Ascending aorta (tissue), 2 donors: ENCODE data around the gene SLC35F6. TPM values are rescaled to one million over a fixed set of nuclear protein-coding genes. Genes with fewer than 3 reads are reported as not detected.

Source experiments
- DNase-seq, 2 donors: peaks; one replicate each; pipeline ENCODE4 v3.0.0-alpha.2; 2019; ENCODE audit warnings: low spot score in 2 of 2
- H3K27ac ChIP-seq, 2 donors: fragments of 200-600 bp; sonication (generic); one replicate each; pipeline ENCODE4 v1.5.1; 2016 to 2017; ENCODE audit warnings: mild to moderate bottlenecking in 1 of 2
- H3K27me3 ChIP-seq: fragments of 200-600 bp; sonication (generic); one replicate; pipeline ENCODE4 v1.5.1; 2017
- H3K36me3 ChIP-seq, 2 donors: fragments of 200-600 bp; sonication (generic); one replicate each; pipeline ENCODE4 v1.5.1; 2016
- H3K4me1 ChIP-seq, 2 donors: fragments of 200-600 bp; sonication (generic); one replicate each; pipeline ENCODE4 v1.5.1; 2016 to 2017; ENCODE audit warnings: mild to moderate bottlenecking in 1 of 2
- H3K4me3 ChIP-seq, 2 donors: fragments of 200-600 bp; sonication (generic); one replicate each; pipeline ENCODE4 v1.5.1; 2016 to 2017; ENCODE audit warnings: mild to moderate bottlenecking in 1 of 2
- H3K9me3 ChIP-seq, 2 donors: fragments of 200-600 bp; sonication (generic); one replicate each; pipeline ENCODE4 v1.5.1; 2016
- intact Hi-C: fragments of 100-400 bp; cut with DNase I; formaldehyde crosslinking; loops from one replicate; pipeline ENCODE4 v1.15.1; 2023
- total RNA-seq: library from RNA; depleted of rRNA; stranded (reverse); fragments of >200 nt; gene quantifications from one replicate; pipeline ENCODE4 v1.1.0, GENCODE V29; 2016
- TF ChIP-seq, protein P1 (sequence below), 3 experiments: fragments of 200-600 bp in 2 of 3; fragments of 450-650 bp in 1 of 3; sonication (generic) in 2 of 3; IDR thresholded peaks; one replicate each; pipeline ENCODE4 v1.5.1; 2016 to 2019; ENCODE audit warnings: antibody characterized with exemption in 3 of 3, mild to moderate bottlenecking in 1 of 3, moderate library complexity in 1 of 3

Gene SLC35F6
- total RNA-seq, 1 donor from 2014 or later = 43.4 TPM

DNA sequence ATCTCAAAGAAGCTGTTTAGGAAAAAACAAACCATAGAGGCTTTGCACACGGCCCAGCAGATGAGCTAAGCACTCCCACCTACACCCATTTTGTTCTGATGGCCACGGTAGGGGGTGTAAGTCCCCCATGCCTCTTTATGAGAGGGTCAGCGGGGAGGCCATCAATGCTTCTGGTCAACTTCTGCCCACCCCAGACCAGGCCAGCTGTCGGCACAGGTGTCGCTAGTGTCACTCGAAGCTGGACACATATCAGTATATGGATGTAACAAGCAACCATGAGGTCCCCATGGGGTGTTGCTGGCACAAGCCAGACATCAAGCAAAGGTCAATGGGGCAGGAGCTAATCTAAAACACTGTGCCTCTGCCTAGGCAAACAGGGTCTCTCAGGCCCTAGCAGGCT, 23.7 kb upstream of the SLC35F6 start:
- TF ChIP-seq, protein P1, sequence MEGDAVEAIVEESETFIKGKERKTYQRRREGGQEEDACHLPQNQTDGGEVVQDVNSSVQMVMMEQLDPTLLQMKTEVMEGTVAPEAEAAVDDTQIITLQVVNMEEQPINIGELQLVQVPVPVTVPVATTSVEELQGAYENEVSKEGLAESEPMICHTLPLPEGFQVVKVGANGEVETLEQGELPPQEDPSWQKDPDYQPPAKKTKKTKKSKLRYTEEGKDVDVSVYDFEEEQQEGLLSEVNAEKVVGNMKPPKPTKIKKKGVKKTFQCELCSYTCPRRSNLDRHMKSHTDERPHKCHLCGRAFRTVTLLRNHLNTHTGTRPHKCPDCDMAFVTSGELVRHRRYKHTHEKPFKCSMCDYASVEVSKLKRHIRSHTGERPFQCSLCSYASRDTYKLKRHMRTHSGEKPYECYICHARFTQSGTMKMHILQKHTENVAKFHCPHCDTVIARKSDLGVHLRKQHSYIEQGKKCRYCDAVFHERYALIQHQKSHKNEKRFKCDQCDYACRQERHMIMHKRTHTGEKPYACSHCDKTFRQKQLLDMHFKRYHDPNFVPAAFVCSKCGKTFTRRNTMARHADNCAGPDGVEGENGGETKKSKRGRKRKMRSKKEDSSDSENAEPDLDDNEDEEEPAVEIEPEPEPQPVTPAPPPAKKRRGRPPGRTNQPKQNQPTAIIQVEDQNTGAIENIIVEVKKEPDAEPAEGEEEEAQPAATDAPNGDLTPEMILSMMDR (IDR thresholded peaks at IDR 0.05) = no peak
- no peak overlapping the region for H3K27ac ChIP-seq
- H3K27me3 ChIP-seq = no peaks in the 10 kb centered on the region
- DNase-seq = no peak
- intact Hi-C loops = no loop called here
- no peaks in the 10 kb centered on the region for H3K36me3 ChIP-seq
- H3K4me3 ChIP-seq = no peak overlapping the region
- peaks cover 0 to under 1% of the 10 kb centered on the region in 2 donors for H3K4me1 ChIP-seq
- H3K9me3 ChIP-seq = no peaks in the 10 kb centered on the region

DNA sequence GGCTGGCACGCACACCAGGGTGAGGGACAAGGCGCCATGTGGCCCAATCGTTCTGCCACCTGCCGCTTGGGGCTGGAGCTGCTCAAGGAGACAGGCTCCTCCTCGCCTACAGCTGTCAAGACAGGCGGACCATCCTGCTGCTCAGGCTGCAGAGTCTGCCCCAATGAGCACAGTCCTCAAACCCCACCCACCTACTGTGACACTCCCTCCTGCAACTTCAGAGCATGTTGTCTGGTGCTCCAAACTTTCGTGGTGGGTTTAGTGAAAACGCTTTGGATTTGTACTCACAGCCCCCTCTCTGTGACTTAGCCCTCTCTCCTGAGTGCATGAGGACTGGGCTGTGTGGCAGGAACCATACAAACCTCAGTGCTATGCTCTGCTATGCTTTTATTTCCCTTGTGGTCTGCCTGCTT, 23.2 kb upstream of the SLC35F6 start:
- intact Hi-C loops = no loop called here
- H3K4me3 ChIP-seq = no peak overlapping the region
- no peaks in the 10 kb centered on the region for H3K27me3 ChIP-seq
- peaks cover 0 to 3% of the 10 kb centered on the region in 2 donors for H3K4me1 ChIP-seq
- no peaks in the 10 kb centered on the region for H3K36me3 ChIP-seq
- no peak for DNase-seq
- no peak overlapping the region for H3K27ac ChIP-seq
- TF ChIP-seq, protein P1 (IDR thresholded peaks at IDR 0.05) = no peak
- no peaks in the 10 kb centered on the region for H3K9me3 ChIP-seq

DNA sequence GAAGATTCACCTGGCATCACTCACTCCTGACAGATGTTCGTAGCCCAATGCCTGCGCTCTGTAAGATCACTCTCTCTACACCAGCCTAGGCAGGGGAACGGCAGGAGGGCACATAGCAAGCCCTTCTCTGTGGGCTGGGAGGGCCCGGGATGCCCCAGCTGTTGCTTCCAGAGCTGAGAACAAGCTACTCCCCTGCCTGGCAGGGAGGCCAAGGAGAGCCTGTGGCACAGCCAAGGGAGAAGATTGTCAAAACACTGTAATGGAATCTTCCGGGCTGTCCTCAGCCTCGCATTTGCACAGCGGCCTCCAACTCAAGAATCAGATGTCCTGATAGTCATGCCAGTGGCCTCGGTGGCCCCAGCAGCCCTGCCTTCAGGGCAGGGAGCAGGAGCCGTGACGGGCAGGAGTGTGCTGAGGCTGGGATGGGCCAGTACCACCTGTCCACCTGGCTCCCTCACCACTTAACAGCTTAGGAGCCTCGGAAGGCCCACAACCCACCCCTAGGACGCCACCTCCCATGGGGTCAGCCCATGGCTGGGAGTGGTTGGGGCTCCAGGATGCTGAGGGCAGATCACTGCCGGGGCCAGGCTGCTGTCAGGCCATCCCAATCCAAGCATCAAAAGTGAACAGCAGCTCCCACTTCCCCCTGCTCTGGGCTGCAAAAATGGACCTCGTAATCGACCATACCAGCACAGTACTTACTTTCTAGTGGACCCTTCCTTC, 21.9 kb upstream of the SLC35F6 start:
- no peaks in the 10 kb centered on the region for H3K9me3 ChIP-seq
- no peaks in the 10 kb centered on the region for H3K27me3 ChIP-seq
- H3K4me3 ChIP-seq = no peak overlapping the region
- DNase-seq = no peak
- TF ChIP-seq, protein P1 (IDR thresholded peaks at IDR 0.05) = no peak
- peaks cover 0 to 3% of the 10 kb centered on the region in 2 donors for H3K4me1 ChIP-seq
- intact Hi-C loops = no loop called here
- H3K36me3 ChIP-seq = no peaks in the 10 kb centered on the region
- H3K27ac ChIP-seq = no peak overlapping the region

DNA sequence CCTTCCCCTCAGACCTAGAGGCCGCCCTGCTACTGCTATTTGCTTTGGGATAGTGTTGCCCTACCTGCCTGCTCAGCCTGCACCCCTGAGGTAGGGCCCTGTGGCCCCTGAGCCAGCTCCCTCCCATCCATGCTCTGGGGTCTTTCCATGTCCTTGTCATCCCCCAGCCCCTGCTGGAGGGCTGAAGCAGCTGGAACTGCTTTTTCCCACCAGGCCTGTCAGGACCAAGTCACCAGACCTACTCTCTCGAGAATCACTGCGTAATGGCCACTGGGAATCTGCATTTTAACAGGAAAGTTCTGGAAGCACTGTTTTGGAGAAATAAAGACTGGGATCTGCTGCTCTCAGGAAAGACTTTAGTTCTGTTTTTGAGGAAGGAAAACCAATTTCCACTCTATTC, 20.2 kb upstream of the SLC35F6 start:
- Histone ChIP-seq H3K27ac (no peak overlapping the region), H3K9me3 (no peaks in the 10 kb centered on the region), H3K36me3 (no peaks in the 10 kb centered on the region), H3K27me3 (no peaks in the 10 kb centered on the region), H3K4me3 (no peak overlapping the region), H3K4me1 (peaks cover 0 to 3% of the 10 kb centered on the region in 2 donors)
- DNase-seq = no peak
- TF ChIP-seq, protein P1 (IDR thresholded peaks at IDR 0.05) = no peak
- intact Hi-C loops = no loop called here

DNA sequence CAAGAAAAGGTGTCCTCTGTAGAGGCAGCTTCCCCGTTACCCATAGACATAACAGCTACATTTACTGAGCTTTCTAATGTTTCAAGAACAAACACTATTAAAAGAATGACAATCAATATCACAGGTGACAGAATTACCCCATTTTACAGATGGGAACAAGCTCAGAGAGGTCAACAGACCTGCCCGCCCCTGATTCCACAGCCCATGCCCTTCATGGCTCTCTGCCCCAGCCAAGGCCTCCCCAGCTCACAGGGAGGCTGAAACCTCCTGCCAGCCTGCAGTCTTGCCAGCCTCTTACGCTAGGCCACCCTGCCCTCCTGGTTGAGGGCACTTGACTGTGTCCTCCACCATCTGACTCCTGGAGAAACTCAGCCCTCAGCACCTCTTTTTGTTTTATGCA, 19.1 kb upstream of the SLC35F6 start:
- H3K36me3 ChIP-seq = no peaks in the 10 kb centered on the region
- TF ChIP-seq, protein P1 (IDR thresholded peaks at IDR 0.05) = no peak
- no peak for DNase-seq
- no peaks in the 10 kb centered on the region for H3K9me3 ChIP-seq
- H3K27me3 ChIP-seq = no peaks in the 10 kb centered on the region
- no peak overlapping the region for H3K27ac ChIP-seq
- H3K4me1 ChIP-seq = peaks cover 0 to 3% of the 10 kb centered on the region in 2 donors
- H3K4me3 ChIP-seq = no peak overlapping the region
- intact Hi-C loops = loop anchor here (1.0 kb wide), 1 partner anchor 140 kb away; no protein-coding TSS in a partner anchor
